GM10266 (cell line): Measurements from ENCODE around the gene FNDC3A.
"Not testable (repeated sequence)": the region's sequence is repeated elsewhere in the genome, so short reads cannot be mapped to it uniquely, and the experiment has no call there.

Source experiments
- DNase-seq: peaks from one replicate; pipeline ENCODE4 v3.0.0; 2012; ENCODE audit errors: extremely low spot score
- TF ChIP-seq, protein P1 (sequence below): IDR thresholded peaks from 2 replicates; pipeline ENCODE4 v1.5.1; 2012; ENCODE audit warnings: mild to moderate bottlenecking, low read depth; ENCODE audit not compliant: control insufficient read depth, insufficient read depth; ENCODE audit errors: missing control alignments

FNDC3A gene

DNA sequence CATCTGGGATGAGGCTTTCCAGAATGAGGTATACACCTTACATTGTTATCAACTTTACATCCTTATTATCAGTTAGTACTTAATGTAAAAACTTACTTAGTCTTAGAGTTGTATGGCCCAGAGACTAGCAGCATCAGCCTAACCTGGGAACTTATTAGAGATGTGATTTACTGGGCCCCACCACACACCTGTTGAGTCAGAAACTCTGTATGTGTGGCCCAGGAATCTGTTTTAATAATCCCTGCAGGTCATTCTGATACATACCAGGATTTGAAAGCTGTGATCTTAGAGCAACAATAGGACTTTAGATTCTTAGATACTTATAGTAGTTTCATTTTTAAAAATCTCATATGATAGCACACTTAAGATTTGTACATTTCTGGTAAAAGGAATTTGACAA is 17.4 kb downstream of the FNDC3A start:
- DNase-seq = no peak
- TF ChIP-seq, protein P1, sequence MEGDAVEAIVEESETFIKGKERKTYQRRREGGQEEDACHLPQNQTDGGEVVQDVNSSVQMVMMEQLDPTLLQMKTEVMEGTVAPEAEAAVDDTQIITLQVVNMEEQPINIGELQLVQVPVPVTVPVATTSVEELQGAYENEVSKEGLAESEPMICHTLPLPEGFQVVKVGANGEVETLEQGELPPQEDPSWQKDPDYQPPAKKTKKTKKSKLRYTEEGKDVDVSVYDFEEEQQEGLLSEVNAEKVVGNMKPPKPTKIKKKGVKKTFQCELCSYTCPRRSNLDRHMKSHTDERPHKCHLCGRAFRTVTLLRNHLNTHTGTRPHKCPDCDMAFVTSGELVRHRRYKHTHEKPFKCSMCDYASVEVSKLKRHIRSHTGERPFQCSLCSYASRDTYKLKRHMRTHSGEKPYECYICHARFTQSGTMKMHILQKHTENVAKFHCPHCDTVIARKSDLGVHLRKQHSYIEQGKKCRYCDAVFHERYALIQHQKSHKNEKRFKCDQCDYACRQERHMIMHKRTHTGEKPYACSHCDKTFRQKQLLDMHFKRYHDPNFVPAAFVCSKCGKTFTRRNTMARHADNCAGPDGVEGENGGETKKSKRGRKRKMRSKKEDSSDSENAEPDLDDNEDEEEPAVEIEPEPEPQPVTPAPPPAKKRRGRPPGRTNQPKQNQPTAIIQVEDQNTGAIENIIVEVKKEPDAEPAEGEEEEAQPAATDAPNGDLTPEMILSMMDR = no peak

DNA sequence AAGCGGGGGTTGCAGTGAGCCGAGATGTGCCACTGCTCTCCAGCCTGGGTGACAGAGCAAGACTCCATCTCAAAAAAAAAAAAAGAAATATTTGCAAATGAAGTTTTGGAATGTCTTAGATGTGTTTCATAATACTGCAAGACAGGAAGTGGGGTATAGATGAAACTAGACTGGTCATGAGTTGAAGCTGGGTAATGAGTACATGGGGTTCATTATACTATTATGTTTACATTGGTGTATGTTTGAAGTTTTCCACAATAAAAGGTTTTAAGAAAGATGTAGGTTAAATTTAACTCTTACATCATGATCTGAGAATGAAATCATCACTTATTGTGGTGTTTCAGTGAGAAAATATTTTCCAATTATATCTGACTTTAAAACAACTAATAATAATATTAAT is 19.0 kb downstream of the FNDC3A start:
- TF ChIP-seq, protein P1 = no peak
- DNase-seq = no peak

DNA sequence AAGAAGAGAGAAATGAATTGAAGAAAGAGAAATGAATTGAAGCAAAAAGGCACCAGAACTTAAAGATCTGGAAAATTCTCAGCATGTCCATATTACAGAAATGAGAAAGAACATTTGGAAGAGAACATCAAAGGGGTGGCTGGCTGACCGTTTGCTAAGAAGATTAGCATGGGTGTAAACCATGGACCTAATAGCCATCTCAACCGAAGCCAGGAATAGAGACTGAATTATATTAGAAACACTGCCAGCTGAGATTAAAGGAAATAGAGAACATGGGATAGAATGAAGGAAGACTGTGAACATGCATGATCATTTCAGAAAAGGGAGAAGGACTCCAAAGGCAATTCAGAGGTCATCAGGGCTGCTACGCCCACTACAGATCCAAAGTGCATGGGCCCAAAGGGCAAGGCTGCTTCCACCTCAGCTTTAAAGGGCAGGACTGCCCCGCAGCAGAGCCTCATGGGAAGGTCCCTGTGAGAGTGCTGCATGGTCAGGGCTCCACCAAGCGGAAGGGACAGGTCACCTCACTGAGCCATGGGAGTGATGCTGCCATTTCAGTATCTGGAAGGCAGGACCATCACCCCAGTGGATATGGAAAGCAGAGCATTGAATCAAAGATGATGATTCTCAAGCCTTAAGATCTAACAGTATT is 23.1 kb downstream of the FNDC3A start:
- no peak for DNase-seq

DNA sequence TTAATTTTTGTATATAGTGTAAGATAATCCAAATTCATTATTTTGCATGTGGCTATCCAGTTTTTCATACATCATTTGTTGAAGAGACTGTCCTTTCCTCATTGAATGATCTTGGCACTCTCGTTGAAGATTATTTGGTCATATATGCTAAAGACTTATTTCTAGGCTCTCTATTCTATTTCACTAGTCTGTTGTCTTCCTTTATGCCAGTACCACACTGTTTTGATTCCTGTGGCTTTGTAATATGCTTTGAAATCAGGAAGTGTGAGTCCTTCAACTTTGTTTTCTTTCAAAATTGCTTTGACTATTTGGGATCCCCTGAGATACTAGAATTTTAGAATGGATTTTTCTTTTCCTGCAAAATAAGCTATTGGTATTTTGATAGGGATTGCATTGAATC is 24.5 kb downstream of the FNDC3A start:
- TF ChIP-seq, protein P1 = no peak
- no peak for DNase-seq

More for the DNA sequence above, 23.1 kb downstream of the FNDC3A start:
- TF ChIP-seq, protein P1 = no peak

DNA sequence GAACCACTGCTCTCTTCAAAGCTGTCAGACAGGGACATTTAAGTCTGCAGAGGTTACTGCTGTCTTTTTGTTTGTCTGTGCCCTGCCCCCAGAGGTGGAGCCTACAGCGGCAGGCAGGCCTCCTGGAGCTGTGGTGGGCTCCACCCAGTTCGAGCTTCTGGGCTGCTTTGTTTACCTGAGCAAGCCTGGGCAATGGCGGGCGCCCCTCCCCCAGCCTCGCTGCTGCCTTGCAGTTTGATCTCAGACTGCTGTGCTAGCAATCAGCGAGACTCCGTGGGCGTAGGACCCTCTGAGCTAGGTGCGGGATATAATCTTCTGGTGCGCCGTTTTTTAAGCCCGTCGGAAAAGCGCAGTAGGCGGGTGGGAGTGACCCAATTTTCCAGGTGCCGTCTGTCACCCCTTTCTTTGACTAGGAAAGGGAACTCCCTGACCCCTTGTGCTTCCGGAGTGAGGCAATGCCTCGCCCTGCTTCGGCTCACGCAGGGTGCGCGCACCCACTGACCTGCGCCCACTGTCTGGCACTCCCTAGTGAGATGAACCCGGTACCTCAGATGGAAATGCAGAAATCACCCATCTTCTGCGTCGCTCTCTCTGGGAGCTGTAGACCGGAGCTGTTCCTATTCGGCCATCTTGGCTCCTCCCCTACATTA is 43.4 kb downstream of the FNDC3A start:
- DNase-seq = not testable (repeated sequence)

DNA sequence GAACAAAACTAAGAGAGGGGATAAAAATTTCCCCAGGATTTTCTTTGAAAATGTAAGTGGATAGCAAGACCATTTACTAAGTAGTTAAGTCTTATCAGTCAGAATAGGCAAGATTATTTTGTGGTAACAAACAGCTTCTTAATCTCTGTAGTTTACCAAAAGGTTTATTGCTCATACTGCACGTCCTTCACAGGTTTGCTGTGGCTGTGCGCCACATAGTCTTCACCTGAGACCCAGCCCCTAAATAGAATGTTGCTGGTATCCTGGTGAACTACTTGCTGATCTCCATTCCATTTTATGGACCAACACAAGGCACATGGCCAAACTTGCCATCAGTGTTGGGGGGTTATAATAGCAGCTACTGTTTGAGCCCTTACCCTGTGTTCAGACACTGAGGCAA is 44.6 kb downstream of the FNDC3A start:
- TF ChIP-seq, protein P1 = no peak
- no peak for DNase-seq

DNA sequence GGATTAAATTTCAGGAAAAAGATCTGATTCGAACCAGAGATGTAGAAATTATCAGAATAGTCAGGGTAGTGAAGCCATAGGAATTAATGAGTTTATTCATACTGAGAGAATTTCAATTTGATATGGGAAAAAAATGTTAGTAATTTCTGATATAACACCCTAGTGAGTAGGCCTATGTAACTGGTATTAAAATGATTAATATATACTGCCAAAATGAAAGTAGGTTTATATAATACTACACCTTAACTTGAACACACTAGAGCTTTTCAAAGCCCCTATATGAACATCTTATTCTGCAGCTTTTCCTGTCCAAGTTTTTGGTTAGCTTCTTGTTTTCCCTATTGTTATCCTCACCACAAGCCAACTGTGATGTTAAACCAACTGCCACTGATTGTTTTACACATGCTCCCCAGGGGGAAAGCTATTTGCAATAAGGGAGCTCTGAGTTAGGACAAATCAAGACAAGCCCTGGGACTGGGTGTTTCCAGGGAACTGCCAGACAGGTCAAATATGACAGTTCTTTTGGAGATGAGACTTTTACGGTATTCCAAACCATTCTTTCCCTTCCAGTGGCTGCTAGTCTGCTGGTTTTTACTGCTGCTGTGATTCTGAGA is 45.3 kb downstream of the FNDC3A start:
- DNase-seq = no peak
- TF ChIP-seq, protein P1 = no peak
